Loucy (cell line): ENCODE results near the gene RUSF1.

Experiments used
- H2AFZ ChIP-seq: fragments of 200-600 bp; sonication (generic); 2 replicates; pipeline ENCODE4 v1.6.0; 2016; ENCODE audit warnings: antibody characterized with exemption, mild to moderate bottlenecking, low read length, moderate library complexity
- H3F3A ChIP-seq: fragments of 200-600 bp; 2 replicates; pipeline ENCODE4 v1.6.0; 2016; ENCODE audit warnings: antibody characterized with exemption, low read depth, mild to moderate bottlenecking
- H3K27me3 ChIP-seq: fragments of 200-600 bp; sonication (generic); 2 replicates; pipeline ENCODE4 v1.6.1; 2014; ENCODE audit warnings: low read length, mild to moderate bottlenecking; ENCODE audit not compliant: insufficient read depth, poor library complexity, severe bottlenecking
- H3K36me3 ChIP-seq: fragments of 200-600 bp; sonication (generic); 2 replicates; pipeline ENCODE4 v1.6.1; 2016; ENCODE audit warnings: low read length; ENCODE audit not compliant: insufficient read depth
- H3K4me1 ChIP-seq: fragments of 200-600 bp; sonication (generic); 2 replicates; pipeline ENCODE4 v1.5.1; 2014; ENCODE audit warnings: low read length, mild to moderate bottlenecking; ENCODE audit not compliant: insufficient read depth, poor library complexity, severe bottlenecking
- H3K4me2 ChIP-seq: fragments of 200-600 bp; sonication (generic); 2 replicates; pipeline ENCODE4 v1.6.0; 2014; ENCODE audit warnings: antibody characterized with exemption, low read length, low read depth, mild to moderate bottlenecking; ENCODE audit not compliant: poor library complexity, severe bottlenecking
- H3K4me3 ChIP-seq: fragments of 200-600 bp; sonication (generic); 2 replicates; pipeline ENCODE4 v1.5.1; 2014; ENCODE audit warnings: low read length, mild to moderate bottlenecking, mixed read lengths; ENCODE audit not compliant: poor library complexity, severe bottlenecking
- H3K79me2 ChIP-seq: fragments of 200-600 bp; sonication (generic); 2 replicates; pipeline ENCODE4 v1.6.1; 2014; ENCODE audit warnings: low read length; ENCODE audit not compliant: insufficient read depth
- H3K9ac ChIP-seq: fragments of 200-600 bp; sonication (generic); 2 replicates; pipeline ENCODE4 v1.6.0; 2014; ENCODE audit warnings: mild to moderate bottlenecking, low read depth, low read length, moderate library complexity; ENCODE audit not compliant: poor library complexity, severe bottlenecking
- H3K9me2 ChIP-seq: fragments of 200-600 bp; sonication (generic); replicated peaks from 2 replicates; pipeline ENCODE4 v1.6.1; 2016; ENCODE audit warnings: low read depth, low read length, mixed read lengths
- H3K9me3 ChIP-seq: fragments of 200-600 bp; sonication (generic); 2 replicates; pipeline ENCODE4 v1.6.1; 2014; ENCODE audit warnings: mild to moderate bottlenecking, antibody characterized with exemption, low read length, low read depth; ENCODE audit not compliant: insufficient read depth
- H4K20me1 ChIP-seq: fragments of 200-600 bp; sonication (generic); 2 replicates; pipeline ENCODE4 v1.6.0; 2014; ENCODE audit warnings: antibody characterized with exemption, low read length, mild to moderate bottlenecking; ENCODE audit not compliant: insufficient read depth, poor library complexity, severe bottlenecking
- CTCF ChIP-seq: fragments of 200-600 bp; sonication (generic); conservative IDR thresholded peaks from 2 replicates; pipeline ENCODE4 v1.5.1; 2014; ENCODE audit warnings: mild to moderate bottlenecking, antibody characterized with exemption, low read length
- EZH2phosphoT487 ChIP-seq: fragments of 200-600 bp; IDR thresholded peaks from 2 replicates; pipeline ENCODE4 v1.6.1; 2018; ENCODE audit warnings: antibody characterized with exemption, mild to moderate bottlenecking, moderate library complexity, borderline replicate concordance

RUSF1 gene

GRCh38 chr16:31522071-31522470 lies 13.9 kb upstream of the RUSF1 start:
- Histone ChIP-seq H3K9me3 (no peaks in the 10 kb centered on the region), H3K79me2 (no peaks in the 10 kb centered on the region), H3K4me2 (no peak overlapping the region), H3F3A (no peaks in the 10 kb centered on the region), H2AFZ (no peak overlapping the region), H4K20me1 (no peaks in the 10 kb centered on the region), H3K9ac (no peak overlapping the region), H3K4me3 (no peak overlapping the region), H3K9me2 (no peaks in the 10 kb centered on the region), H3K27me3 (no peaks in the 10 kb centered on the region), H3K36me3 (no peaks in the 10 kb centered on the region), H3K4me1 (peaks cover 37% of the 10 kb centered on the region)
- no peak for TF ChIP-seq CTCF
- TF ChIP-seq EZH2phosphoT487: no peak

GRCh38 chr16:31521368-31521767 lies 13.2 kb upstream of the RUSF1 start:
- Histone ChIP-seq H3K4me1 (peaks cover 31% of the 10 kb centered on the region), H3K27me3 (no peaks in the 10 kb centered on the region), H3F3A (no peaks in the 10 kb centered on the region), H3K4me2 (no peak overlapping the region), H3K79me2 (no peaks in the 10 kb centered on the region), H3K9ac (no peak overlapping the region), H3K36me3 (no peaks in the 10 kb centered on the region), H3K4me3 (no peak overlapping the region), H3K9me2 (no peaks in the 10 kb centered on the region), H3K9me3 (no peaks in the 10 kb centered on the region), H4K20me1 (no peaks in the 10 kb centered on the region), H2AFZ (no peak overlapping the region)
- TF ChIP-seq CTCF (no peak), EZH2phosphoT487 (no peak)

- no peaks in the 10 kb centered on the region for H3K9me2 ChIP-seq
- H4K20me1 ChIP-seq: no peaks in the 10 kb centered on the region
- H3K9ac ChIP-seq: peak overlapping the region; percentile 11
- no peaks in the 10 kb centered on the region for H3K9me3 ChIP-seq
- peak overlapping the region; percentile 16 for H3K4me2 ChIP-seq
- no peaks in the 10 kb centered on the region for H3K36me3 ChIP-seq
- H3K79me2 ChIP-seq: no peaks in the 10 kb centered on the region
- H3K27me3 ChIP-seq: no peaks in the 10 kb centered on the region
- H3K4me3 ChIP-seq: no peak overlapping the region
- H3F3A ChIP-seq: no peaks in the 10 kb centered on the region
- H2AFZ ChIP-seq: no peak overlapping the region
- H3K4me1 ChIP-seq: peaks cover 26% of the 10 kb centered on the region
- TF ChIP-seq CTCF (no peak), EZH2phosphoT487 (no peak)
These were observed 11.7 kb upstream of the RUSF1 start for GRCh38 chr16:31519759-31520431.
